GM15510 (cell line): ENCODE results near the gene PTP4A2.

Source experiments
- POLR2A ChIP-seq: IDR thresholded peaks from 3 replicates; pipeline ENCODE4 v1.6.1; 2011; ENCODE audit warnings: borderline replicate concordance; ENCODE audit not compliant: insufficient read length; ENCODE audit errors: extremely low read depth

The PTP4A2 gene

DNA sequence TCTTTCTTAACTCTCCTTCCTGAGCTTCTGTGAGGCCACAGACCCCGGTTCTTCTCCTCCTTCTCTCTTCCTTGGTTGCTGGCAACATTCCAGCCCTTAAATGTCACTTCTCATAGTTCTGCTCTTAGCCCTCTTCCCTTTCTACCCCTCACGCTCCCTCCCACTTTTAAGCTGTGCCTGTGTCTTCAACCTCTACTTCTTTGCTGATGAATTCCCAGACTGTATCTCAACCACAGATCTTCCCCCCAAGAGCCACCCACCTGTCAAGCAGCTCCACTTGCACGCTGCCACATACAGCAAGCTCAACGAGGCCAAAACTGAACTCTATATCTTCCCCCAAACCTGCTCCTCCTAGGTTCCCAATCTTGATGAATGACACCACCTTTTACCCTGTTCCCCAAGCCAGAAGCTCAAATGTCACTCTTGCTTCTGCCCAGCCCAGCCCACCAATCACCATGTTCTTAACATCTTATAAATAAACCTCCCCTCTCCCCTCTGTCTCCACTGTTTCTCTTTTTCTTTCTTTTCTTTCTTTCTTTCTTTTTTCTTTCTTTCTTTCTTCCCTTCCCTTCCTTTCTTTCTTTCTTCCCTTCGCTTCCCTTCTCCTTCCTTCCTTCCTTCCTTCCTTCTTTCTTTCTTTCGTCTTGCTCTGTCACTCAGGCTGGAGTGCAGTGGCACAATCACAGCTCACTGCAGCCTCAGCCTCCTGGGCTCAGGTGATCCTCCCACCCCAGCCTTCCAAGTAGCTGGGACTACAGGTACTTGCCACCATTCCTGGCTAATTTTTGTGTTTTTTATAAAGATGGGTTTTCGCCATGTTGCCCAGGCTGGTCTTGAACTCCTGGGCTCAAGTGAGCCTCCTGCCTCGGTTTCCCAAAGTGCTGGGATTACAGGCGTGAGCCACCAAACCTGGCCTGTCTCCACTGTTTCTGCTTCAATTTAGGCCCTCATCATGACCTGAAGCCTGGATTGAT, 19.8 kb upstream of the PTP4A2 start:
- no peak for TF ChIP-seq POLR2A

DNA sequence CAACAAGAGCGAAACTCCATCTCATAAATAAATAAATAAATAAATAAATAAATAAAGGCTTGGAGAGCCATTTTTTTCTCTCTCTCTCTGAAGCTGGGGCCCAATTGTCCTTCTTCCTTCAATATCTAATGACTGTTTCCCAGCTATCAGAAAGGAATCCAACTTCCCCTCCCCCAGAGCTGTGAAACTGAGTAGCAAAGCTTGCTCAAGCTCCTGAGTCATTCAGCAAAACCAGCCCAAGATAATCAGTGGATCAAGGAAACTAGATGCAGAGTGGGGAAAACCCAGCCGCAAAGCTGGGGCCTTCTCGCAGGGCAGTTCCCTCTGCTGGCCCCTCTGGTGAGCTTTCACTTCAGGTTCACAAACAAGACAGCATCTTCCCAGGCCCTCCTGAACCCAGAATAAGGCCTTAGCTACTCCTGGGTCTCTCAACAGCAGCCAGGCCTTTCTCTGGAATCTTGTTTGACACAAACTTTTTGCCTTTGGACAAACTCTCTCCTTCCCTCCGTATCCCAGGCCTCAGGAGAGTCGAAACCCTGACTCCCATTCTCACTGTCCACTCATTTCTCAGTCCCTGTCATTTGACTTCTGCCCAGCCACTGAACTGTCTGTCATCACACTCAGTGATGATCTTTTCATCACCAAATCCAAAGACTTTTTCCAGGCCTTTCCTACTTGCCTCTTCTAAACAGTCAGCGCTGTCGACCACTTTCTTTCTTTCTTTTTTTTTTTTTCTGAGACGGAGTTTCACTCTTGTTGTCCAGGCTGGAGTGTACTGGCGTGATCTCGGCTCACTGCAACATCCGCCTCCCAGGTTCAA, 18.0 kb upstream of the PTP4A2 start:
- peak; percentile 14 for TF ChIP-seq POLR2A

DNA sequence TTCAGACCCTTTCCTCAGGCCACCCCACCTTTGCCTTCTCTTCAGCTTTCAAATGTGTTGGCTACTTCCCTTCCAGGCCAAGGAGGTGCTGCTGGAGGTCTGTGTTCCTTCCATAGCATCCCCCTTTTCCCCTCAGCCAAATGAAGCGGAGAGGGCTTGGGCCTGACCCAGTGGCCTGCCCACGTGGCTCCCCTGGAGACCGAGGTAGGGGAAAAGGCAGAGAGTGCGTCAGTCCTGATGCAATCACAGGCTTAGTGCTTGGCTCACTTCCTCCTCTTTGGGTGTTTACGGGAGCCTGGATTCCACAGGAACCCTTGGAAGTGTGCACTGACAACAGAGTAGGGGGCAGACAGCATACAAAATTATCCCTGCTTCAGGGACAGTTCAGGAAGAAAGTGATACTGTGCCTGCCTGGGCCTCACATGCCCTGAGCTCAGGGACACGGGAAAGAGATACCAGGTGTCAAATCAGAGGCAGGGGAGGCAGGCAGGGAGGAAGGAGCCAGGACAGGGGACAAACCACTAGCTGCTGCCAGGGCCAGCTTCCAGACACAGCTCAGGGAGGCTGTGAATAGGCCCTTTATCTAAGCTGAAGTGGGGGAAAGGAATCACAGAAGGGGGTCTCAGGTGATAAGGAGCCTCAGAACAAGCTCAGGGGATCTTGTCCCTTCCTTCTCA, 16.6 kb upstream of the PTP4A2 start:
- TF ChIP-seq POLR2A, result no peak

DNA sequence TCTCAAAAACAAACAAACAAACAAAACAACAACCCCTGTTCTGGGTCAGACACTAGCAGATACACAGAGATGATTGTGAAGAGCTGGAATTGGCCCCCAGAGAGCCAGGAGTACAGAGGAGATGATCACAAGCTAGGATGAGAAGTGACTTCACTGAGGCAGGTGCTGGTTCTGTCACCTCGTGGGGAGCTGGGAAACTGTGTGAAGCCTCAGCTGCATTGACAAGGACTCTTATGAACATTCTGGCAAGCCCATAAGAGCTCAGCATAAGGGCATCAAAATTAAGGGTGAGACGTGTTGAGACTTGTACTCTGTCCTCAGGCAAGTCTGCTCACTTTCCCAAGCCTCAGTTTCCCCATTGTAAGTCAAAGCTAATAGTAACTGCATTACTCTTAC, 14.7 kb upstream of the PTP4A2 start:
- no peak for TF ChIP-seq POLR2A

DNA sequence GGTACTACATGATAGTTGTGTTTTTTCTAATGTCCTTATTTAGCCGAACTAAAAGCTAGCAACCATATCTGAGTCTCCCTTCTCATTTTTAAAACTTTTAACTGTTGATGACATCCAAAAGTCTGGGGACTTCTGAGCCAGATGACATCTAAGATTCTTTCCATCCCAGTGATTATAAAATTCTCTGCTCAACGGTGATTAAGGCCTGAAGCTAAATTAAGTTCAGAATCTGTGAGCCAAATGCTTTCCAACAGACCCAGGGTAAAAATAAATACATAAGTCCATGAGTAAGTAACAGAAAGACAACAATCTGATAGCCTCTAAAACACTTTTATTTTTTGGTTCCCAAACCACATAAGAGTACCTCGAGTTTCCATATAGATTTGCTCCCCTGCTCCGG, 13.1 kb upstream of the PTP4A2 start:
- TF ChIP-seq POLR2A, result no peak

DNA sequence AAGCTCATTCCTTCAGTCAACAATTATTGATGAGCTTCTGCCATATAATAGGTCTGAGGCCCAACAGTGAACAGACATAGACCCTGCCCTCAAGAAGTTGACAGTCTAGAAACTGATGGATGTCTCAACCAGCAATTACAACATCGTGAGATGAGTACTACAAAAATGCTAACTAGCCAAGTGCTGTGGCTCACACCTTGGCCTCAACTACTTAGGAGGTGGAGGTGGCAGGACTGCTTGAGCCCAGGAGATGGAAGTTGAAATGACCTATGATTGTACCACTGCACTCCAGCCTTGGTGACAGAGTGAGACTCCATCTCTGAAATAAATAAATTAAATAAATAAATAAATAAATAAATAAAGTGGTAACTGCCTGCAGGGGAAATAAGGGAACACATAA, 11.7 kb upstream of the PTP4A2 start:
- TF ChIP-seq POLR2A, result no peak

DNA sequence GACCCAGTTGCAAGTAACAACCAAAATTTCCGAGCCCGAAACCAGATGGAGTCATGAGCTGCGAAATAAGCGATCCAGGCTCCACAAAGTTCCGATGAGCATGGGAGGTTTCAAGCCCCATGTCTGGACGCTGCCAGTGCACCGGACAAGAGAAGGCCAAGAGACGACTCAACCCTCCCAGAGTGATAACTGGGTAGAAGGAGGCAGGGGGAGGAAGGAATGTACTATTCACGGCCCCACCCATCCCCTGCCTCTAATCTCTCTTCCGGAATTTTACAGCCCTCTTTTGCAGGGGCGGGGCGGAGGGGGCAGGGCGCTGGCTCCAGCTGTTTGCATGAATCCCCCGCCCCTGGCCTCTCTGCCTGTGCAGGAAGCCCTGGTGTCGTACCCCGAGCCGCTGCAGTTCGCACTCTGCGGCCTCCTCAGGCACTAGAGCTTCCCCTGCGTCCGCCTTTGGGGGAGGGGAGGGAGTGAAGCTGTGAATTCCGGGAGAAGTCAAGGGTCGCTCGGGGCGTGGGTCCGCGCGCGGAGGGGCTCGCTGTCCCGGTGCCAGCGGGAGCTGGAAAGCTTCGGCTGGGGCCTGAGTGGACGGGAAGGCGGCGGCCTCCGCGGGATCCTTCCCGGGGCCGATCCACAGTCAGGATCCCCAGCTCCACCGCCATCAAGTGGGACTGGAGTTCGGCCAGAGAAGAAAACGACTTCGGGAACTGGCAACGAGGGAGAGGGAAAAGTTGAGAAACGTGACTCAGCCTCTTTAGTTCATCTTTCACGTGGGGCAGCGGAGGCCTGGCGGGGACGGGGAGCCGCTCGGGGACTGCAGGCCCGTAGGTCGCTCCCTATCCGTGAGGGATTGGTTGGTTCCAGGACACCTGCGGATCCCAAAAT, 6.3 kb upstream of the PTP4A2 start:
- TF ChIP-seq POLR2A, result peak; percentile 98

DNA sequence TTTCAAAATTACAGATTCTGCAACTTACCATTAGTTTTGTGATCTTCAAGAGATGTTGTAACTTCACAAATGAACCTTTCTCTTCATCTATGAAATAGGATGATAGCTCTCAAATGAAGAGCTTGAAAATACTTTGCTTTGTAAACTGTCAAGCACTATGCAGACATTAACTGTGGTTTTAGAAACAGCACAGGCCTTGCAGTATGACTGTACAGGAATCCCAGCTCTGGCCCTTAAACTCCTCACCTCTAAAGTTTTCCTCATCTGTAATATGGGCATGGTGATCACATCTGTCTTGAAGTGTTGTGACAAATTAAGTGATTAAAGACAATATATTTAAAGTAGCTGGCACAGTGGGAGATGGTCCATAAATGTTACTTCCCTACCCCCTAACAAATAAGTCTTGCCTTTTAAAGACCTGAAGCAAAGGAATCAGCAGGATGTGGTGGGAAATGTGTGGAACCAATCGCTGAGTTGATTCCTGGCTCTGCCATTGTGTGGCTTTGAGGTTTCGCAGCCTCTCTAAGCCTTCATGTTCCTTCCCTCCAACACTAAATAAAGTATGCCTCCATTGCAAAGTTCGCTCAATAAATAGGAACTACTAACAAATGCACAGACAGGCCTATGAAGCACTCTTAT, 5.5 kb upstream of the PTP4A2 start:
- no peak for TF ChIP-seq POLR2A

DNA sequence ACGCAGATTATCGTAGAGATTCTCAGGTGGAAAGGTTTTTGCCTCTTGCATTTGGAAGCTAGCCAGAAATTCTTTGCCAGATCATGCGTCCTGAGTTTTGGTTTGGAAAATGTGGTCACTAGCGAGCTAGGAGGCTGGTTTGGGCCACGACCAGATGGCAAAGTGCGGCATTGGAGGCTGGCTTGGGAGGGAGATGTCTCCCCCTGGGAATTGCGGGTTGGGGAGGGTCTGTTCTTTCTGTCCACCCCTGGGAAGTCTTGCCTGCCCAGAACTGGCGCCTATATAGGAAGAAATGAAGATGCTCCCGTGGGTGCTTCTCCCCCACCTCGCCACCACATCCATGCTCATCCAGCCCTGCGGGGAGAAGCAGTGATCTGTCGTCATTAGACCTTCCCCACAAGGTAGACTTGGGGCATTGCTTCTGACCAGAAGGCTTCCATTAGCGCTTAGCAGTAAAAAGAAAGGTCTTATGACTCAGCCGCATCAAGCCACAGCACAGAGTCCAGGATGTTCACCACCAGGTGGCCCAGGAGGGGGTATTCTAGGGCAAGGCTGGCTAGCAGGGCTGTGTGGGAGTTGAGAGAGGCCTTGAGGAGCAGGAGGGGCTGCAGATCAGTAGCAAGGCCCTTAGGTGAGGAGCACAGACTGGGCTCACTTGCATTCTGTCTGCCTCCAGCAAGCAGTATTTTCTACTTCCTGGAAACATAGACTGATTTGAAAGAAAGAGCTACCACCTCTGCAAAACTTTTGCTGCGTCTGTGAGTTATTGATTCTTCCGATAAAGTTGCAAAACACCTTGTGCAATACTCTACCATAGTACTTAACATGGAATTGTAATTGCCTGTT, 1.5 kb upstream of the PTP4A2 start:
- TF ChIP-seq POLR2A, result peak; percentile 21

DNA sequence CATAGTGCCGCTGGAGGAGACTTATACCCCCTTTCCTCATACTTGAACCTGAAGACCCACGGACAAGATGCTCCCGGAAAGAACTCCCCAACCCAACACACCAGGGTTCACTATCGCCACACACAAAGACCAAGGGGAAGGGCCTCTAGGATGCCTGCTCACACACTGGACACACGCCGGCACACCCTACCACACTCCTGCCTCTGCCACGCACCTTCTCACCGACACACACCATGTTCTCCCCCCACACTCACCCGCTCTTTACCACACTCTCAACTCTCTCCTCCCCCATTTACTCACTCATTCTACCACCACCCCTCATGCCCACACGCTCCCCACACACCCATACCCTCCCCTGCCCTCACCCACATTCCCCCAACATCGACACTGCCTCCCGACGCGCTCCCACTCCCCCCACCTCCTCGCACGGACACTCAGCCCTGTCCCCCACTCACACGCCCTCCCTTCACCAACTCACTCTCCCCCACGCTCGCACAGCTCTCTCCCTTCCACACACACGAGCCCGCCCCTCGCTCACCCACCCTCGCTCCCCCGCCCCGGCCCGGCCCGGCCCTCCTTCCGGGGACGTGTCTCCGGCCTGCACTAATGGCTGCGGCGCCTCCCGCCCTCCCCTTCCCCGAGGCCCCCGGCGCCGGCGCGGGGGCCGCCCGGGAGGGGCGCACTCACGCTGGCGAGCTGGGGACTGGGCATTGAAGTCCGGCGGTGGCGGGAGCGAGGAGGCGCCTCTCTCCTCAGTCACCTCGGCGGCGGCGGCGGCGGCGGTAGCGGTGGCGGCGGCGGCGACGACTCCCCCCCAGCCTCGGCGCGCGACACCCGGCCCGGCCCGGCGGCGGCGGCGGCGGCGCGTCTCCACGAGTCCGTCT, 626 bp downstream of the PTP4A2 start:
- no peak for TF ChIP-seq POLR2A

DNA sequence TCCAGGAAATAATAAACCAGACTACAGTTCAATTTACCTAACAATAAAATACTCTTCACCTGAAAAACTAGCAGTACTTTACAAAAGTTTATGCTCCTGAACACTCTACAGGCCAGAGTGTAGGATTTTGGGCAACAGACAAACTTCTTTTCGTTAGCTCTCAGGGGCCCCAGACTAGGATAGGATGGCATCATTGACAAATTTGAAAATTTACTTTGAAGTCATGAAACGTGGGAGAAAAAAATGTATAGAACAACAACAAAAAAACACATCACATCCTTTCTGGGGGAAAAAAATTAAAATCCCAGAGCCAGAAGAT, 1.2 kb downstream of the PTP4A2 start:
- no peak for TF ChIP-seq POLR2A
